Measurements from ENCODE around the gene HOMER1. TPM values are rescaled to one million over a fixed set of nuclear protein-coding genes. Genes with fewer than 3 reads are reported as not detected.
A peak's percentile ranks its signal among the peaks of the same experiment; 100 is the strongest.
"Not testable (repeated sequence)": the region's sequence is repeated elsewhere in the genome, so short reads cannot be mapped to it uniquely, and the experiment has no call there.

Gene HOMER1
- total RNA-seq, 2 donors from 2014 or later = 25.6 to 35.4 TPM

- ATAC-seq = no peak
- no peak for DNase-seq
- intact Hi-C loops (cut with DNase I) = no loop called here
Measured at GRCh38 chr5:79526493-79526892, 12.6 kb upstream of the HOMER1 start.

GRCh38 chr5:79521156-79521555 lies 7.2 kb upstream of the HOMER1 start:
- DNase-seq = no peak
- intact Hi-C loops (cut with DNase I) = no loop called here
- ATAC-seq = no peak

- intact Hi-C loops (cut with DNase I) = no loop called here
- DNase-seq (no peak), ATAC-seq (no peak)
Measured at GRCh38 chr5:79518718-79519117, 4.8 kb upstream of the HOMER1 start.

- no peak for ATAC-seq
- intact Hi-C loops (cut with DNase I) = no loop called here
Measured at GRCh38 chr5:79517601-79518000, 3.7 kb upstream of the HOMER1 start.

GRCh38 chr5:79516986-79517385 lies 3.1 kb upstream of the HOMER1 start:
- ATAC-seq (no peak), DNase-seq (no peak)
- intact Hi-C loops (cut with DNase I) = no loop called here

More at GRCh38 chr5:79517601-79518000, 3.7 kb upstream of the HOMER1 start:
- no peak for DNase-seq

- intact Hi-C loops (cut with DNase I); DNase-seq; ATAC-seq: not testable (repeated sequence)
Measured at GRCh38 chr5:79516331-79516730, 2.4 kb upstream of the HOMER1 start.

- intact Hi-C loops (cut with DNase I) = loop anchor here in 1 of 2 donors (5.0 kb wide), 1 partner anchor 272 kb away; no protein-coding TSS in a partner anchor
Measured at GRCh38 chr5:79514391-79515105, 614 bp upstream of the HOMER1 start.

GRCh38 chr5:79513308-79513703 lies 628 bp downstream of the HOMER1 start:
- DNase-seq (no peak), ATAC-seq (no peak)
- intact Hi-C loops (cut with DNase I) = loop anchor here in 1 of 2 donors (5.0 kb wide), 1 partner anchor 271 kb away; no protein-coding TSS in a partner anchor

More at GRCh38 chr5:79514391-79515105, 614 bp upstream of the HOMER1 start:
- ATAC-seq (peak; percentile 88 to 89), DNase-seq (peak; percentile 92)

- intact Hi-C loops (cut with DNase I) = loop anchor here in 1 of 2 donors (5.0 kb wide), 1 partner anchor 270 kb away; no protein-coding TSS in a partner anchor
- ATAC-seq = no peak
- no peak for DNase-seq
Measured at GRCh38 chr5:79512471-79513307, 1.2 kb downstream of the HOMER1 start.

GRCh38 chr5:79512049-79512448 lies 1.9 kb downstream of the HOMER1 start:
- intact Hi-C loops (cut with DNase I) = loop anchor here in 1 of 2 donors (5.0 kb wide), 1 partner anchor 270 kb away; no protein-coding TSS in a partner anchor
- no peak for DNase-seq
- no peak for ATAC-seq

- DNase-seq = no peak
- no peak for ATAC-seq
- intact Hi-C loops (cut with DNase I) = loop anchor here in 1 of 2 donors (5.0 kb wide), 1 partner anchor 268 kb away; no protein-coding TSS in a partner anchor
Measured at GRCh38 chr5:79510638-79511037, 3.3 kb downstream of the HOMER1 start.

GRCh38 chr5:79509244-79509885 lies 4.6 kb downstream of the HOMER1 start:
- intact Hi-C loops (cut with DNase I) = no loop called here
- no peak for ATAC-seq
- DNase-seq = no peak

- intact Hi-C loops (cut with DNase I) = no loop called here
Measured at GRCh38 chr5:79508794-79509193, 5.1 kb downstream of the HOMER1 start.

GRCh38 chr5:79508354-79508753 lies 5.6 kb downstream of the HOMER1 start:
- intact Hi-C loops (cut with DNase I) = no loop called here
- ATAC-seq (peak in 1 of 2 donors; percentile 17), DNase-seq (no peak)

More at GRCh38 chr5:79508794-79509193, 5.1 kb downstream of the HOMER1 start:
- ATAC-seq (no peak), DNase-seq (no peak)

GRCh38 chr5:79507251-79508205 lies 6.4 kb downstream of the HOMER1 start:
- ATAC-seq (peak in 1 of 2 donors; percentile 24), DNase-seq (no peak)
- intact Hi-C loops (cut with DNase I) = no loop called here

GRCh38 chr5:79505138-79505537 lies 8.8 kb downstream of the HOMER1 start:
- no peak for ATAC-seq
- intact Hi-C loops (cut with DNase I) = no loop called here
- DNase-seq = no peak

GRCh38 chr5:79503794-79504495 lies 10.0 kb downstream of the HOMER1 start:
- ATAC-seq (no peak), DNase-seq (no peak)
- intact Hi-C loops (cut with DNase I) = no loop called here

Measured in left cardiac atrium (tissue), 4 donors.